Hypothalamus (tissue), 51 donors: ENCODE data around the gene LINGO4.
"Not testable (repeated sequence)": the region's sequence is repeated elsewhere in the genome, so short reads cannot be mapped to it uniquely, and the experiment has no call there.

Source experiments
- DNase-seq, 51 donors: peaks; one replicate each; lab custom pipeline; 2025; lab: John Stamatoyannopoulos, UW

The LINGO4 gene

GRCh38 chr1:151790071-151790939 is 14.9 kb downstream of the LINGO4 start, which contains the start of gene TDRKH:
TDRKH (minus strand) TSS chr1:151790500; CDS start chr1:151783022, 7,478 bp downstream.
- peak; percentile 74 to 99 (median 97) for DNase-seq

- no peak for DNase-seq
Measured at GRCh38 chr1:151787689-151788088, 17.5 kb downstream of the LINGO4 start.

DNA sequence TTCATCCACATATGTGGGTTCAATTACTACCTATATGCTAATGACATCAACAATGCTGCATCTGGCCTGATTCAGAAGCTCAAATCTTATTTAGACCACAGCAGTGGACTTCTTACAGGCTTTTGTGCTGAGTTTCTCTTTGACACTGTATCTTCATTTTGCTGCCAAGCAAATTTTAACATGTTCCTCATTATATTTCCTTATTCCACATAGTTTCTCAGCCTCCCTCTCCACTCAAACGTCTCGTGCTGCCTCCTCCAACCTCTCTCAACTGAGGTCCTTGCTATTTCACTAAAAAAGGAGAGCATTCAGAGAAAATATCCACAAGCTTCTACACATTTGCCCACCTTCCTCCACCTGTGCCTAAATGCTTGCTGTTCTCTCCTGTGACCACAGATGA is 21.4 kb downstream of the LINGO4 start:
- no peak for DNase-seq

DNA sequence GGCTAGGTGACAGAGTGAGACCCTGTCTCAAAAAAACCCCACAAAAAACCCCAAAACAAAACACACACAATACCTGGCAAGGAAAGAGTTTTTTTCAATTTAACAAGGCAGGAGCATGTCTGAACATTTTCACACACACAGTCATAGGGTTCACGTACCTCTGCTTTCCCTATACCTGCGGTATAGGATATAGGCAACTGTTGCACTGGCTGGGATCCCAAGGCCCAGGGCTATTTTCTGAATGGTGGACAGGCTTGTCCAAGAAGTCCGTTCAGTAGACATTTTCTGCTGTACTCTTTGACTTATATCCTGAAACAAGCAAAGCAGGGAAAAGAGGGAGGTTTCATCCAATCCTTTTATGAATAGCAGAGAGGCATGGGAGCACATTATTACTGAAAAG is 22.5 kb downstream of the LINGO4 start:
- no peak for DNase-seq

- DNase-seq: not testable (repeated sequence)
Measured at GRCh38 chr1:151782026-151782425, 23.2 kb downstream of the LINGO4 start.

DNA sequence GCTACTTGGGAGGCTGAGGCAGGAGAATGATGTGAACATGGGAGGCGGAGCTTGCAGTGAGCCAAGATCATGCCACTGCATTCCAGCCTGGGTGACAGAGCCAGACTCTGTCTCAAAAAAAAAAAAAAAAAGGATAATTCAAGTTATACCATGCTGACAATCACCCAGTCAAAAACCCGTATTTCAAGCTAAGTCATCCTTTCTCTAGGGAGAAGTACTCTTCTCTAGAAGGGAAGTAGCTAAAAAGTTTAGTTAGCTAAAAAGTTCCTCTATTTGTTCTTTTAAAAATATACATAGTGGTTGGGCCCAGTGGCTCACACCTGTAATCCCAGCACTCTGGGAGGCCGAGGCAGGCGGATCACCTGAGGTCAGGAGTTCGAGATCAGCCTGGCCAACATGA is 24.5 kb downstream of the LINGO4 start:
- not testable (repeated sequence) for DNase-seq

- DNase-seq: no peak
Measured at GRCh38 chr1:151779852-151780251, 25.4 kb downstream of the LINGO4 start.

DNA sequence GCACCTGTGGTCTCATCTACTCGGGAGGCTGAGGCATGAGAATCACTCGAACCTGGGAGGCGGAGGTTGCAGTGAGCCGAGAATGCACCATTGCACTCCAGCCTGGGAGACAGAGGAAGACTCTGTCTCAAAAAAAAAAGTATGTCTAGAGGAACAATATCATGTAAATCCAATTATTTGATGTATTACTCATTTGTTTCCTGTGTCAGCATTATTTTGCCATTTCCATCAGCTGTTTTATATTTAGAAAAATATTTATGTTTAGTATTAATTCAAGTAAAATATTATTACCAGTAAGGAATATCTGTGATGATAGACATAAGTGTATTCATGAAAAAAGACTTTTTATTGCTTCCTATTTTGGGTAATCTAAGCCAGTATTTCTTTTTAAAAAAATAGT is 27.9 kb downstream of the LINGO4 start:
- no peak for DNase-seq

DNA sequence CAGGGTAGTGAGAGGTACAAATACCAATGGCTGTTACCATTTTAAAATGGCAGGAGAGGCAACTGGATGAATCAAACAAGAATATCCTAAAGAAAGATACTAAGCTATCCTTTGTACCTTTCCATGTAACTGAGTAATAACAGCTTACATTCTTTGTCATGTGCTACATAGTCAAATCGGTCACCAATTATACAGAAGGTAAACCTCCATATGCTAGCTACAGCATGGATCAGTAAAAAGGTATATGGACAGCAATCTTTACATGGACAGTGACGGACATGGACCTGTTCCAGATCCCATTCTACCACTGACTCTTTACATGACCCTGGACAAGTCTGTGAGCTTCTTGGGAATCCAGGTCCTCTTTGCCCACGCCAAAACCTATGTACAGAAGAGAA is 28.6 kb downstream of the LINGO4 start:
- DNase-seq: no peak

DNA sequence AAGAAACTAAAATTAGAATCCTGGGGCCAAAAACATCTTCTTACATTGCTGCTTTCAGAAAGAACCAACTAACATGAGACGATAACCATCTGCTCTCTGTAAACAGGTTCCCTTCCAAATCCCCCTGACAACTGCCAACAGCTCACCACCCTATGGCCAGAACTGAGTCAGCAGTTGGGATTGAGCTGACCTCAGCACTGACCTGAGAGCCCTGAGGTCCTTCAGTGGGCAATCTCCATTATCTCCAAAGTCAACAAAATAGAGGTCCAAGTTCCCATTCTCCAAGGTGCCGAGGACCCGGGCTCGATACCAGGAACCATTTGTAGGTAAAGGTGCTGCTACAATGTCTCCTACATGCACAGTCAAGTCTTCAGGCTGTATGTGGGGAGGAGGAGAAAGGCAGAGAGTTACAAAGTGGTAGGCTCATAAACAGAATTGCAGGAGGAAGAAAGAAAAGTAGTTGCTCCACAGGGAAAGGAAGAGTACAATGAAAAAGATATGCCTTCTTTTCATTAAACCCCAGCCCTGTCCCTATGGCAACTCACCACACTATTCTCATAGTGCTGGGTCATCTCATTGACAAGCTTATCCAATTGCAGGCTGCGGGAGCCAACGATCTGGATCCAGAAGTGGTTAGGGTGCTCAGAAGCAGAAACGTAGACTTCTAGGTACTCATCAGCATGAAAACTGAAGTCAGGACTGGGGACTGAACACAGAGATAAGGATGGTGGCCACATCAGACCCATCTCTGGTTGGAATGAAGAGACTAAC is 29.1 kb downstream of the LINGO4 start:
- DNase-seq: no peak

DNA sequence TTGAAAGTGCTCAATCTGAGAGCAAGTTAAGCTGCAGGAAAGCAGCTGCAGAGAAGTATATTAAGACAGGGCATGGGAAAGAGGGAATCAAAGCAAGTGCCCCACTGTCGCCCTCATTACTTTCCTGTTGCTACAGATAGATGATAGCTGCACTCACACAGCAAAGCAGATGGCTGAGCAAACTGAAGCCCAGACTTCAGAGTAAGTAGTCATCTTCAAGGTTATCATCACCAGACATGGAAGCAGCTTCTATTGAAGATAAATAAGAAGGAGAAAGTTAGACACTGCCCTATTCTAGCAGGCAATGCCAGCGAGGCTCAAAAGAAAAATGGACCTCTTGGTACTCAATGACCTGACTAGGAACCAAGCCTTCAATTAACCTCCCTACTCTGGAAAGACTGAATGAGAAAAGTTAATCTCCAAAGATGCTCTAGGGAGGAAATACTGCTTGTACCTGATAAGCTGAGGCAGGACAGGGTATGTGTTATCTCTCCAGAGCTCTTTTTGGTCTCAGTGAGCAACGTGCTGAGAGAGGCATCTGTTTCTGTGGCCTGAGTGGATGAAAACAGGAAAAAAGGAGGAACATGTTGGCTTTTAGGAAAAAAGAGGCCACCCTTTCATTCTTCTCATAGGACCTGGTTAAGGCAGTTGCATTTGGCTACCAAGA is 30.8 kb downstream of the LINGO4 start:
- no peak for DNase-seq

DNA sequence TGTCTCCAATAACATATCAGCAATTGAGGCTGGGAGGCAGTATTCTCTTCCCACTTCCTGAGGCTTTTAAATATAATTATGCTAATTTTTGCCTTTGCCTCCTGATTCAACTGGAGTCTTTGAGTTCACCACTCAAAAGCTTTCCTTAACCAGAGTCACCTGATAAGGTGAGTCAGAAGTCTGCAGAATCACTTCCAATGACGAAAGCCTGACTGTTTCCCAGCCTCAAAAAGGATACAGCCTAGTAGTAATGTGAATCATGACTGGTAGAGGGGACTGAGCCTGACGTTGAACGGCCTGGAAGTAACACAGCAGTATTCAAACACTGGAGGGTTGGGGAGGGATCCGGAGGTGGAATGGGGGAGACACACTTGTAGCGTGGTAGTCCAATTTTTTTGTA is 31.5 kb downstream of the LINGO4 start:
- peak in 3 of 51 donors; percentile 10 to 56 (median 14) for DNase-seq

- DNase-seq: not testable (repeated sequence)
Measured at GRCh38 chr1:151769270-151769669, 35.9 kb downstream of the LINGO4 start.

DNA sequence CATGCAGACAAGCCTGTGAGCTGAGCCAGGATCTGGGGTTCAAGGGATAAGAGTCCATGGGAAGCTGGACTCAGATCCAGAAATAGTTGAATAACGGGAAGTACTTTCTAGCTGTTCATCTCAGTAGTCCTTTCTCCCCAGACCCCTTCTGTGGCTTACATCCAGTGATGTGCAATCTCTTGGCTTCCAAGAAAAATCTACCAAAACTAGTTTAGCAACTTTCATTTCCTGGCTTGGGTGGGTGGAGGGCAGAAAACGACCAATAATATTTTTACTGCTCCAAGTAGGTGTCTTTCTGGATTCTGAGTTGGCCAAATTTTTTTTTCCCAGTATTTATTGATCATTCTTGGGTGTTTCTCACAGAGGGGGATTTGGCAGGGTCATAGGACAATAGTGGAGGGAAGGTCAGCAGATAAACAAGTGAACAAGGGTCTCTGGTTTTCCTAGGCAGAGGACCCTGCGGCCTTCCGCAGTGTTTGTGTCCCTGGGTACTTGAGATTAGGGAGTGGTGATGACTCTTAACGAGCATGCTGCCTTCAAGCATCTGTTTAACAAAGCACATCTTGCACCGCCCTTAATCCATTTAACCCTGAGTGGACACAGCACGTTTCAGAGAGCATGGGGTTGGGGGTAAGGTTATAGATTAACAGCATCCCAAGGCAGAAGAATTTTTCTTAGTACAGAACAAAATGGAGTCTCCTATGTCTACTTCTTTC is 36.7 kb downstream of the LINGO4 start:
- DNase-seq: not testable (repeated sequence)

- peak in 1 of 51 donors; percentile 47 for DNase-seq
Measured at GRCh38 chr1:151763990-151764389, 41.2 kb downstream of the LINGO4 start.

DNA sequence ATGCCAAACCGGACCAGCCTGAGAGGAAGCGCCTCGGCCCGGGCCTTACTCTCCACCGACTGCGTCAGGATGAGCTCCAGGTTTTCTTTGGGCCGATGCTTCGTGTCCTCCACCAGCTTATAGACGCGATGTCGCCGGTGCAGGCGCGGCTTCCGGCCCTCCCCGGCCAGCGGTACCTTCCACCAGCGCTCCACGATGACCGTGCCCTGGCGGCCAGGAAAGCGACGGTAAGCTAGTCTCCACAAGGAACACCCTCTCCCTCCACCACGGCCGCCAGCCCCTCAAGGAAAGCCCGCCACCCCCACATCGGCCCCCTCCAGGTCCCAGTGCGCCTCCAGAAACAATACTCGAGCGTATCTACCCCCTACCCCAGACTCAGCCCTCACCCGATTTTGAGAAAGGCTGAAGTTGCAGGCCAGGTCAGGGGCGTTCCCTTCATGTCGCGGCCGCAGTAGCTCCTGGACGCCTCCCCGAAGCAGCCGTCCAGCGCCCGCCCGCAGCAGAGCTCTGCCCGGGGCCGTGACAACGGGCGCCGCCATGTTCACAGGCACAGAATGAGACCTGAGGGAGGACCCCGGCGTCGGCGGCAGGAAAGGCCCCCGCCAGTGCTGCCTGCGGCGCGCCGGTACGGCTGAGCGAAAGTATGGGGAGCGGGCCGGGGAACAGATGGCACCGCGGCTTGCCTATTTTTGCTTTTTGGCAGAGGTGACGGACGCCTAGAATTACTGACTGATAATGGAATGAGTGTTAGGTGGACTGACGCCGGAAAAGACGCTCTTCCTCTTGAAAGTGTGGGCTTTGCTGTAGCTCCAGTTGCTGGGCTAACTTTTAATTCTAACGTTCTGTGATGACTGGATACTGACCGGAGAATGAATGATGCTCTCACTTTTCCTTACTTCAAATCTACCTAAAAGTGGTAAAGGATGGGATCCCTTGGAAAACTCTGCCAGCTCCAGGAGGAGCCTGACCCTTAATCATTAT is 42.0 kb downstream of the LINGO4 start, which contains the start of gene MRPL9:
Gene MRPL9 (minus strand): TSS at position 556 of the 981 bp plus-strand sequence. CDS start 17 bp downstream, at position 539.
- peak; percentile 18 to 87 (median 73) for DNase-seq

GRCh38 chr1:151760597-151761385 is 44.4 kb downstream of the LINGO4 start:
- DNase-seq: no peak

DNA sequence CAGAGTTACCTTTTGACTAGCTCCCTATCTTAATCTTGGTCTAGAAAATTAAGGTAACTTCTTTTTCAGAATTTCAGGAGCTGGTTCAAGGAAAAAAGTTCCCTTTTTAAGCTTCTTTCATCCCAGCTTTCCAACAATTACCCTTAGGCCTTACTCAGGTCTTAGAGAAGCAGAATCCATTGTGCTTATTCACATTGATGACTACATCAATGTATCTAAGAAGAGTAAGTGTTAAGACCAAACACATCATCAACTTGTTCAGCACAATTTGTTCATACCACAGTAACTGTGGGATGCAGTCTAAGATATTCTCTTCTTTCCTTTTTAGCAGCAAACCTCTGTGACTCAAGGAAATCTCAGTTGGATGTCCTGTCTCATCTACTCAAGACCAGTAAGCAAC is 46.0 kb downstream of the LINGO4 start:
- no peak for DNase-seq
